ENCODE data around the gene NAPEPLD.

DNA sequence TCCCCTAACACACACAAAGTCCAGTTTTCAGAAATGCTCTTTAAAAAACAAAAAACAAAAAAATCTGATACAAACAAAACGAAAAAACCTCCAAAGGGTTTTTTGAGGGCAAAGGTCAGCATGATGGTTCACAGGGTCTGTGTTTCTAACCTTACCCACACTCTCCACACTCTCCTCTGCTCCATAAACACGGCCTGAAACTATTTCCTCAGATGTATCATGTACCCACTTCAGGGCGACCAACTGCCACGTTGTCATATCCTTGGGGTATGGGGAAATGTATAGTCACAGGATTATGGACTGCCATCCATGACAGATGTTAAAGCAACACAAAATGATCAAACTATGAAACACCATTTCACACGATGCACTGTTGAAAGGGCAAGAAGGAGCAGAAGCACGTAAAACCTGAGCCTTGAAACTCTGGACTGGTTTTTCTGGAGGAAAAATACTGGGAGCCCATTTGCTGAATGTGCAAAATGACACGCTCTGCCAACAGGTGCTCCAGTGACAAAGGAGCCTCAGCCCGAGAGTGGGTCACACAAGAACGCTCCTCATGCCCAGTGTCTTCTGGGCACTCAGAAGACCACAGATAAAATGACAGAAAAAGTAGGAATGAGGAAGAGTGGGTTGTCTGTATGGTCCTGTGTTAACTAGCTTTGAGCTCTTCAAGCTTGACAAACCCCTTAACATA is 15.8 kb downstream of the NAPEPLD start:
- no peak for TF ChIP-seq EP300 (conservative IDR thresholded peaks at IDR 0.05; ENCODE audit: poor library complexity, severe bottlenecking)
- TF ChIP-seq, protein P1, sequence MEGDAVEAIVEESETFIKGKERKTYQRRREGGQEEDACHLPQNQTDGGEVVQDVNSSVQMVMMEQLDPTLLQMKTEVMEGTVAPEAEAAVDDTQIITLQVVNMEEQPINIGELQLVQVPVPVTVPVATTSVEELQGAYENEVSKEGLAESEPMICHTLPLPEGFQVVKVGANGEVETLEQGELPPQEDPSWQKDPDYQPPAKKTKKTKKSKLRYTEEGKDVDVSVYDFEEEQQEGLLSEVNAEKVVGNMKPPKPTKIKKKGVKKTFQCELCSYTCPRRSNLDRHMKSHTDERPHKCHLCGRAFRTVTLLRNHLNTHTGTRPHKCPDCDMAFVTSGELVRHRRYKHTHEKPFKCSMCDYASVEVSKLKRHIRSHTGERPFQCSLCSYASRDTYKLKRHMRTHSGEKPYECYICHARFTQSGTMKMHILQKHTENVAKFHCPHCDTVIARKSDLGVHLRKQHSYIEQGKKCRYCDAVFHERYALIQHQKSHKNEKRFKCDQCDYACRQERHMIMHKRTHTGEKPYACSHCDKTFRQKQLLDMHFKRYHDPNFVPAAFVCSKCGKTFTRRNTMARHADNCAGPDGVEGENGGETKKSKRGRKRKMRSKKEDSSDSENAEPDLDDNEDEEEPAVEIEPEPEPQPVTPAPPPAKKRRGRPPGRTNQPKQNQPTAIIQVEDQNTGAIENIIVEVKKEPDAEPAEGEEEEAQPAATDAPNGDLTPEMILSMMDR (IDR thresholded peaks at IDR 0.05; ENCODE audit: poor library complexity, severe bottlenecking), result no peak
- no peak for TF ChIP-seq POLR2AphosphoS5 (IDR thresholded peaks at IDR 0.05)
- no peak for TF ChIP-seq EZH2 (IDR thresholded peaks at IDR 0.05; ENCODE audit: borderline replicate concordance, insufficient read depth, low read length, poor library complexity, severe bottlenecking)
- no peak for TF ChIP-seq SMC3 (conservative IDR thresholded peaks at IDR 0.05; ENCODE audit: poor library complexity)
